ENCODE data around the gene ZNF567.
"Not testable (repeated sequence)": the region's sequence is repeated elsewhere in the genome, so short reads cannot be mapped to it uniquely, and the experiment has no call there.

The ZNF567 gene

DNA sequence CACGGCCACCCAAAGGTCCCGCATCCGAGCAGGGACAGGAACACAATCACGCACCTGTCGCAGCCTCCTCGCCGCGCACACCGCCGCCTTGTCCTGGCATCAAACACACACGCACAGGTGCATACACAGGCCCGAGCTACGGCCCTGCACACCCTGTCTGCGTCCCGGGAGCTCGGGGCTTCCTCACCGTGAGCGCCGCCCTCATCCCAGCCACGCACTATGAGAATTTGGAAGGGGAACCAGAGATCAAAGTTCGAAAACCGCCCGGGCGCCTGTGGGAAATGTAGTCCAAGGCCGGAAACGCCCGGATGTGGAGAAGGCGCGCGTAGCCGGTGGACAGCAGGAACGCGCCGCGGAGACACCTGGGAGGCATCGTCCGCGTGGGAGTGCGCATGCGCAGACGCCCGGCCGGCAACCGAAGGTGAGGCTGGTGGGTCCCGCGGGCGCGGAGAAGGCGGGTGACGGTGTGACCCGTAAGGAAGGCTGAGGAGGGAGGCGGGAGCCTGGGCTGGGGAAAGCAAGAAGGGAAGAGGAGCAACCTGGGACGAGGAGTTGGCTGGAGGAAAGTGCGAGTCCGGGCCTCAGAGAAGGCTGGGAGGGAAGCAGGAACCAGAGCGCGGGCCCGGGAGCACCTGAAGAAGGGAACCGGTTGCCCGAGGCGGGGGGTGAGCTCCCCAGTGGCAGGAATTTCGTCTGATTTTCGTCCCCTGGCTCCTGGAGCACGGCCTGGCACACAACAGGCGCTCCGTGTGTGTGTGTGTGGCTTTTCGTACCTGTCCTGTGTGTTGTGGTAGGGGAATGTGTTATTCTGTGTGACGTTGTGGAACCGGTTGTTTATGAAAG is at the start of gene ZNF567:
Gene ZNF567, plus strand, starts transcription at position 399 of the 843 bp plus-strand sequence. CDS start 7,256 bp downstream, outside the sequence.
- peak; percentile 93 for FAIRE-seq

GRCh38 chr19:36638862-36639510 is 48.4 kb upstream of the ZNF567 start:
- no peak for FAIRE-seq

GRCh38 chr19:36646746-36647145 is 40.7 kb upstream of the ZNF567 start:
- no peak for FAIRE-seq

DNA sequence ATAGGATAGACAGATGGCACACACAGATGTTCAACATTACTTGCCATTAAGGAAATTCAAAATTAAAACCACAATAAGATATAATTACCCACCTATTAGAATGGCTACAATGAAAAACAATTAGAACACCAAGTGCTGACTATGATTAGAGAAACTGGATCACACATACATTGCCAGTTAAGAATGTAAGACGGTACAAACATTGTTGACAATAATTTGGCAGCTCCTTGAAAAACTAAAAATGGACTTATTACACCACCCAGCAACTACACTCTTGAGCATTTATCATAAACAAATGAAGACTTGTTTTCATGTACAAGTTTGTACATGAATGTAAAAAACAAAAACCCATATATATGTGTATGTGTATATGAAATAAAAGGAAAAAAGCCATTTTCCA is 34.5 kb upstream of the ZNF567 start:
- FAIRE-seq, result no peak

GRCh38 chr19:36665832-36666231 is 21.6 kb upstream of the ZNF567 start:
- no peak for FAIRE-seq

GRCh38 chr19:36668646-36669045 is 18.8 kb upstream of the ZNF567 start:
- no peak for FAIRE-seq

GRCh38 chr19:36672368-36672767 is 15.0 kb upstream of the ZNF567 start:
- no peak for FAIRE-seq

DNA sequence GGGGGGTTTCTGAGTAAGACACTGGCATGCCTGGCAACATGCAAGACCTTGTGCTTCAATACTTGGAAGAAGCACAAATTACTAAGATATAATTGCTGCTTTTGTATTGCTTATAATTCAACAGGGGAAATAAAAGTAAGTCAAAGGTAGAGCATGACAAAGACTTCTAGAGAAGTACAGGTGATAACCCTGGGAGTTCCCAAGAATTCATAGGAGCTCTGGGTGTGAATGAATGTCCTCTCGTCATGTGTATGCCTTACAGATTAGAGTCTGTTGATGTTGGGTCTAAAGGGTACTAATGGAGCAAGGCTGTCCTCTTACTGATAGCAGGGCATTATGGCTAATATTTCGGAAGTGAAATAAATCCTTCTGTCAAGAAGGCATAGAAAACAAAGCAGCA is 13.2 kb upstream of the ZNF567 start:
- FAIRE-seq, result no peak

- FAIRE-seq, result no peak
Measured at GRCh38 chr19:36679455-36679854, 8.0 kb upstream of the ZNF567 start.

GRCh38 chr19:36685835-36686234 is 1.6 kb upstream of the ZNF567 start:
- no peak for FAIRE-seq

GRCh38 chr19:36686365-36687213 is 823 bp upstream of the ZNF567 start:
- no peak for FAIRE-seq

- FAIRE-seq, result no peak
Measured at GRCh38 chr19:36688058-36688457, 646 bp downstream of the ZNF567 start.

DNA sequence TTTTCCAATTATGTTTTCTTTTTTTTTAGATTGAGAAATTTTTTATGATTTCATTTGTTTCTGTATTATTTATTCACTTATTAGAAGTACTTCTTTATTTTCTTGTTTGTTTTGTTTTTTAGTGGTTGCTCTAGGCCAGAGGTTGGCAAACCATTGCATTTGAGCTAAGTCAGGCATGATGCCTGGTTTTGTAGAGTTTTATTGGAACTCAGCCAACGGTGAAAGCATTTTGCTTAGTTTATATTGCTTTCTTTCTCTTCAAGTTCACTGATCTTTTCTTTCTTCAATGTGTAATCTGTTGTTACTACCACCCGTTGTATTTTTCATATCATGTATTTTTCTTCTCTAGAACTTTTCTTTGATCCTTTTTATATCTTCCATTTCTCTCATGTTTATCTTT is 19.7 kb downstream of the ZNF567 start:
- no peak for FAIRE-seq

DNA sequence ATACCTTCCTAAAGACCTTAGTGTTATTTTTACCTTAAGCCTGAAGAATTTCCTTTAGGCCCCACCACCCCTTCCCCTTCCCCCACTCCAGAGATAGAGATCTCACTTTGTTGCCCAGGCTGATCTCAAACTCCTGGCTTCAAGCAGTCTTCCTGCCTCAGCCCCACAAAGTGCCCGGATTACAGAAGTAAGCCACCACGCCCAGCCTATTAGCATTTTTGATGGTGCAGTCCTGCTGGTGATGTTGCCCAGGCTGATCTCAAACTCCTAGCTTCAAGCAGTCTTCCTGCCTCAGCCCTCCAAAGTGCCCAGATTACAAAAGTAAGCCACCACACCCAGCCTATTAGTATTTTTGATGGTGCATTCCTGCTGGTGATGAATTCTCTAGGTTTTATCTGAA is 22.0 kb downstream of the ZNF567 start:
- no peak for FAIRE-seq

GRCh38 chr19:36719687-36720556 is 32.5 kb downstream of the ZNF567 start:
- no peak for FAIRE-seq

DNA sequence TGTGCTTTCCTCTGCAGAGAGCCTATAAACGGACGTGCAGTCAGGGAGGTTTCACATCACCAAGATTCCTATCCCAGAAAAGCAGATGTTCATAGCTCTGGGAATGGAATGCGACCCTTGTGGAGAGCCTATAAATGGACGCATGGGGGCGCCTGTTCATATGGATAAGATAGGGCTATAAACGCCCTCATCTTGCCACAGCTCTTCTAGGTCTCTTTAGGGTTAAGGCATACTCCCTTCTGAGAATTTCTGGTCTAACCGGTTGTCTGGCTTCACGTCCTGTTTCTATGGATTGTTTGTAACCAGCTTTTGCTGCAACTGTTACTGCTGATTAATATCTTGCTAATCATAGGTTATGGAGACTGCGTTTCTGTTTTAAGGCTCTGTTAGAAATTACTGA is 48.8 kb downstream of the ZNF567 start:
- not testable (repeated sequence) for FAIRE-seq

- no peak for FAIRE-seq
Measured at GRCh38 chr19:36745870-36746269, 58.5 kb downstream of the ZNF567 start.

- FAIRE-seq, result no peak
Measured at GRCh38 chr19:36747750-36748149, 60.3 kb downstream of the ZNF567 start.

DNA sequence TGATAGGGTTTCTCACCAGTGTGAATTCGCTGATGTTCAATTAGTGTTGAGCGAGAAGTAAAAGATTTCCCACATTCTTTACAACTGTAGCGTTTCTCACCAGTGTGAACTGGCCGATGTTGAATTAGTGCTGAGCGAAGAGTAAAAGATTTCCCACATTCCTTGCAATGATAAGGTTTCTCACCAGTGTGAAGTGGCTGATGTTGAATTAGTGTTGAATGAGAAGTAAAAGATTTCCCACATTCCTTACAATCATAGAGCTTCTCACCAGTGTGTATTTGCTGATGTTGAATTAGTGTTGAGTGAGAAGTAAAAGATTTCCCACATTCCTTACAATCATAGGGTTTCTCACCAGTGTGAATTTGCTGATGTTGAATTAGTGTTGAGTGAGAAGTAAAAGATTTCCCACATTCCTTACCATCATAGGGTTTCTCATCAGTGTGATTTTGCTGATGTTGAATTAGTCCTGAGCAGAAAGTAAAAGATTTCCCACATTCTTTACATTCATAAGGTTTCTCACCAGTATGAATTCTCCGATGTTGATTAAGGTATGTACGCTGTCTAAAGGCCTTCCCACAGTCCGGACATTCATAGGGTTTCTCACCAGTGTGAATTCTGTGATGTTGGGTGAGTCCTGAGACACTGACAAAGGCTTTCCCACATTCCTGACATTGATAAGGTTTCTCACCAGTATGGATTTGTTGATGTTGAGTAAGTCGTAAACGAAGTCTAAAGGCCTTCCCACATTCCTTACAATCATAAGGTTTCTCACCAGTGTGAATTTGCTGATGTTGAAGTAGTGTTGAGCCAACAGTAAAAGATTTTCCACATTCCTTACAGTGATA is 61.2 kb downstream of the ZNF567 start:
- no peak for FAIRE-seq

GRCh38 chr19:36749613-36750012 is 62.2 kb downstream of the ZNF567 start:
- not testable (repeated sequence) for FAIRE-seq

DNA sequence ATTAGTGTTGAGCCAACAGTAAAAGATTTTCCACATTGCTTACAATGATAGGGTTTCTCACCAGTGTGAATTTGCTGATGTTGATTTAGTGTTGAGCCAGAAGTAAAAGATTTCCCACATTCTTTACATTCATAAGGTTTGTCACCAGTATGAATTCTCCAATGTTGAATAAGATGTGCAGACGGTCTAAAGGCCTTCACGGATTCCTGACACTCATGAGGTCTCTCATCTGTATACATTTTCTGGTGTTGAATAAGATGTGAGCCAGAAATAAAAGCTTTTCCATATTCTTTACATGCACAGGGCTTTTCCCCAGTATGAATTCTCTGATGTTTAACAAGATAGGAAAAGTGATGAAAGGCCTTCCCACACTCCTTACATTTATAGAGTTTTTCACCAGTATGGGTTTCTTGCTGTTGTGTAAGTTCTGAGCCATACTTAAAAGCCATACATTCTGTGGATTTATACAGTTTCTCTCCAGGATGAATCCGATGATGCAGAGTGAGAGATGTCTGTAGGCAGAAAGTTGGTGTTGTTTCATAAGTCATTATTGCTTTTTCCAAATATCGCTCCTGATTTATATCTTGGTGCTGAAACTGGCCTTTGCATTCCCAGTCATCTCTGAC is 62.8 kb downstream of the ZNF567 start:
- no peak for FAIRE-seq
